ENCODE data around the gene PEPD. TPM values are rescaled to one million over a fixed set of nuclear protein-coding genes. Genes with fewer than 3 reads are reported as not detected.

The PEPD gene
- total and polyA plus RNA-seq, 2 donors (not counting 3 experiments of a cell fraction or from before 2014, with no cell fraction given) = 73.7 to 126 TPM

DNA sequence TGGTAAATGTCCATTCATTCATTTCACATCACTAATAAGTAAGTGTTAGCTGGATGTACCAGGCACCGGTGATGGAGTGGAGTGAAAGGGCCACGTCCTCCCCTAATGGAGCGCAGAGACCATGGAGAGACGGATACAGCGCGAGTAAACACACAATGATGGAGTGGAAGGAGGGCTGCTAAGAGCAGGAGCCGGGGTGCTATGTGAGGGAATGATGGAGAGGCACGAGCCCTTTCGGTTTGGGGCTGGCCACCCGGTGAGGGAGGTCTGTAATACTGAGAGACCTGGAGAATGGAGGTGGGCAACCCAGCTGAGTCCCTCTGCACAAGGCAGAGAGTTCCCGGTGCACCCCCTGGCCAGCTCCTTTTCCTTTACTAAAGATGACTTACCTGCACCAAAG, 53.7 kb downstream of the PEPD start:
- TF ChIP-seq EZH2 (IDR thresholded peaks at IDR 0.05; ENCODE audit: borderline replicate concordance, low read depth, low read length, severe bottlenecking) (no peak), GATA2 (IDR thresholded peaks at IDR 0.05; ENCODE audit: insufficient read depth, insufficient read length, low read depth, low read length) (no peak), POLR2AphosphoS5 (IDR thresholded peaks at IDR 0.05; ENCODE audit: insufficient read depth, low read depth, low read length) (no peak), MAX (IDR thresholded peaks at IDR 0.05; ENCODE audit: insufficient read depth, insufficient read length) (no peak), JUN (IDR thresholded peaks at IDR 0.05; ENCODE audit: borderline replicate concordance, insufficient read depth, insufficient read length, low read depth) (no peak), POLR2A (IDR thresholded peaks at IDR 0.05; ENCODE audit: low read depth, low read length) (no peak), MYC (IDR thresholded peaks at IDR 0.05; ENCODE audit: low read depth, low read length) (no peak), FOS (IDR thresholded peaks at IDR 0.05; ENCODE audit: borderline replicate concordance, insufficient read depth, low read length) (no peak)
- no peak for FAIRE-seq

DNA sequence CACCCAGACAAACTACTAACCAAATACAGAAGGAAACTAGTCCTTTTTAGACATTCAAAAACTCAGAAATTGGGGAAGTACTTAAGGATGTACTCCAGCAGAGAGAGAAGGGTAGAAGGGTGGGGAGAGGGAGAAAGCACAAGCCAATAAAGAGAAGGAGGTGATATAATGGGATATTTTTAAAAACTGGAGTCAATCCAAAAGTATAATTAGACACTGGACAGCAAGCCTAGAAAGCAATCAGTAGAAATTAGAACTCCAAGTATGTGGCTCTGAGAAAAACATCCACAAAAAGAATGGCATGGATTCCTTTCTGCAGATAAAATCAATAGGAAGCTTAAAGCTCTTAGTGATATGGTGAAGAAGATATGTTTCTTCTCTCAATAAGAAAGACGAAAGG, 55.8 kb downstream of the PEPD start:
- H3K36me3 ChIP-seq (ENCODE audit: control insufficient read depth in 2 of 2, extremely low read depth in 1 of 2, insufficient read depth in 2 of 2, low read length in 2 of 2) = peaks cover 0 to 4% of the 10 kb centered on the region in 2 experiments
- TF ChIP-seq FOS (IDR thresholded peaks at IDR 0.05; ENCODE audit: borderline replicate concordance, insufficient read depth, low read length) (no peak), MYC (IDR thresholded peaks at IDR 0.05; ENCODE audit: low read depth, low read length) (no peak), GATA2 (IDR thresholded peaks at IDR 0.05; ENCODE audit: insufficient read depth, insufficient read length, low read depth, low read length) (no peak), MAX (IDR thresholded peaks at IDR 0.05; ENCODE audit: insufficient read depth, insufficient read length) (no peak), EZH2 (IDR thresholded peaks at IDR 0.05; ENCODE audit: borderline replicate concordance, low read depth, low read length, severe bottlenecking) (no peak), POLR2AphosphoS5 (IDR thresholded peaks at IDR 0.05; ENCODE audit: insufficient read depth, low read depth, low read length) (no peak), JUN (IDR thresholded peaks at IDR 0.05; ENCODE audit: borderline replicate concordance, insufficient read depth, insufficient read length, low read depth) (no peak), POLR2A (IDR thresholded peaks at IDR 0.05; ENCODE audit: low read depth, low read length) (no peak)
- TF ChIP-seq, protein P1, sequence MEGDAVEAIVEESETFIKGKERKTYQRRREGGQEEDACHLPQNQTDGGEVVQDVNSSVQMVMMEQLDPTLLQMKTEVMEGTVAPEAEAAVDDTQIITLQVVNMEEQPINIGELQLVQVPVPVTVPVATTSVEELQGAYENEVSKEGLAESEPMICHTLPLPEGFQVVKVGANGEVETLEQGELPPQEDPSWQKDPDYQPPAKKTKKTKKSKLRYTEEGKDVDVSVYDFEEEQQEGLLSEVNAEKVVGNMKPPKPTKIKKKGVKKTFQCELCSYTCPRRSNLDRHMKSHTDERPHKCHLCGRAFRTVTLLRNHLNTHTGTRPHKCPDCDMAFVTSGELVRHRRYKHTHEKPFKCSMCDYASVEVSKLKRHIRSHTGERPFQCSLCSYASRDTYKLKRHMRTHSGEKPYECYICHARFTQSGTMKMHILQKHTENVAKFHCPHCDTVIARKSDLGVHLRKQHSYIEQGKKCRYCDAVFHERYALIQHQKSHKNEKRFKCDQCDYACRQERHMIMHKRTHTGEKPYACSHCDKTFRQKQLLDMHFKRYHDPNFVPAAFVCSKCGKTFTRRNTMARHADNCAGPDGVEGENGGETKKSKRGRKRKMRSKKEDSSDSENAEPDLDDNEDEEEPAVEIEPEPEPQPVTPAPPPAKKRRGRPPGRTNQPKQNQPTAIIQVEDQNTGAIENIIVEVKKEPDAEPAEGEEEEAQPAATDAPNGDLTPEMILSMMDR (IDR thresholded peaks at IDR 0.05; ENCODE audit: extremely low read depth in 1 of 2, insufficient read depth in 1 of 2, low read depth in 1 of 2, low read length in 2 of 2) = no peak
- CTCF ChIA-PET = interaction anchor here (0.6 kb wide), 1 partner anchor 10 kb away, joined by 3 read pairs; no protein-coding TSS in a partner anchor
- H3K27me3 ChIP-seq (ENCODE audit: control insufficient read depth in 2 of 2, insufficient read depth in 2 of 2, low read length in 2 of 2) = no peaks in the 10 kb centered on the region
- DNase-seq (ENCODE audit: low read depth, low spot score) (no peak), FAIRE-seq (no peak)
- no peak overlapping the region for H3K4me3 ChIP-seq (replicated peaks in 1 of 3; ENCODE audit: insufficient read depth in 1 of 3, low read depth in 1 of 3, low read length in 3 of 3)
- no peak overlapping the region for H3K27ac ChIP-seq (ENCODE audit: insufficient read depth, low read depth, low read length)
- dilution Hi-C loops (cut with MboI; ENCODE audit: extremely low pct_ligation_motif_present, low sequenced_read_pairs) = no loop called here
- no peaks in the 10 kb centered on the region for H3K79me2 ChIP-seq (ENCODE audit: control insufficient read depth, insufficient read depth, low read length)
- no peak overlapping the region for H3K4me2 ChIP-seq (ENCODE audit: insufficient read depth, low read length)
- POLR2A ChIA-PET = no interaction called here
- intact Hi-C loops (cut with micrococcal nuclease) = no loop called here
- no TSS peak for BruUV-seq (replicated peaks)
- no peaks in the 10 kb centered on the region for H3K9me3 ChIP-seq (replicated peaks; ENCODE audit: control insufficient read depth, insufficient read depth, low read length)
- H3K9ac ChIP-seq (replicated peaks; ENCODE audit: extremely low read depth, insufficient read depth, low read length) = no peak overlapping the region
- no peak overlapping the region for H2AFZ ChIP-seq (ENCODE audit: low read depth, low read length)
- no peaks in the 10 kb centered on the region for H3K4me1 ChIP-seq (ENCODE audit: control insufficient read depth, extremely low read depth, insufficient read depth, low read length)
- no peaks in the 10 kb centered on the region for H3K9me1 ChIP-seq (replicated peaks; ENCODE audit: control insufficient read depth, extremely low read depth, insufficient read depth, low read length)
- no peaks in the 10 kb centered on the region for H4K20me1 ChIP-seq (replicated peaks; ENCODE audit: control insufficient read depth, extremely low read depth, insufficient read depth, low read length)

More for the DNA sequence above, 53.7 kb downstream of the PEPD start:
- intact Hi-C loops (cut with micrococcal nuclease) (no loop called here), dilution Hi-C loops (cut with MboI; ENCODE audit: extremely low pct_ligation_motif_present, low sequenced_read_pairs) (no loop called here)
- DNase-seq (ENCODE audit: low read depth, low spot score) = no peak
- no peaks in the 10 kb centered on the region for H4K20me1 ChIP-seq (replicated peaks; ENCODE audit: control insufficient read depth, extremely low read depth, insufficient read depth, low read length)
- H3K79me2 ChIP-seq (ENCODE audit: control insufficient read depth, insufficient read depth, low read length) = no peaks in the 10 kb centered on the region
- no peaks in the 10 kb centered on the region for H3K9me3 ChIP-seq (replicated peaks; ENCODE audit: control insufficient read depth, insufficient read depth, low read length)
- H3K4me3 ChIP-seq (replicated peaks in 1 of 3; ENCODE audit: insufficient read depth in 1 of 3, low read depth in 1 of 3, low read length in 3 of 3) = no peak overlapping the region
- peaks cover 0 to 1% of the 10 kb centered on the region in 2 experiments for H3K36me3 ChIP-seq (ENCODE audit: control insufficient read depth in 2 of 2, extremely low read depth in 1 of 2, insufficient read depth in 2 of 2, low read length in 2 of 2)
- no peak overlapping the region for H3K4me2 ChIP-seq (ENCODE audit: insufficient read depth, low read length)
- POLR2A ChIA-PET = no interaction called here
- CTCF ChIA-PET = no interaction called here
- no peak overlapping the region for H3K9ac ChIP-seq (replicated peaks; ENCODE audit: extremely low read depth, insufficient read depth, low read length)
- no peaks in the 10 kb centered on the region for H3K27me3 ChIP-seq (ENCODE audit: control insufficient read depth in 2 of 2, insufficient read depth in 2 of 2, low read length in 2 of 2)
- H3K4me1 ChIP-seq (ENCODE audit: control insufficient read depth, extremely low read depth, insufficient read depth, low read length) = peaks cover 8% of the 10 kb centered on the region
- no TSS peak for BruUV-seq (replicated peaks)
- no peak overlapping the region for H3K27ac ChIP-seq (ENCODE audit: insufficient read depth, low read depth, low read length)
- no peaks in the 10 kb centered on the region for H3K9me1 ChIP-seq (replicated peaks; ENCODE audit: control insufficient read depth, extremely low read depth, insufficient read depth, low read length)
- no peak overlapping the region for H2AFZ ChIP-seq (ENCODE audit: low read depth, low read length)
